Caco-2 (cell line): ENCODE data around the gene MAP3K7CL. TPM values are rescaled to one million over a fixed set of nuclear protein-coding genes. Genes with fewer than 3 reads are reported as not detected.
A peak's percentile ranks its signal among the peaks of the same experiment; 100 is the strongest.

Experiments used
- BruUV-seq: library from RNA; stranded (reverse); fragments of 400-500 nt; replicated peaks from 2 replicates; lab custom pipeline; 2021; lab: Mats Ljungman, UMichigan
- CTCF ChIA-PET: fragments of 300-600 bp; sonication (Branson Sonifier 250); formaldehyde crosslinking; loops from one replicate; lab custom pipeline; 2022; ENCODE audit warnings: antibody characterized with exemption; lab: Charles Lee
- POLR2A ChIA-PET: fragments of 300-600 bp; sonication (Branson Sonifier 250); formaldehyde crosslinking; loops from one replicate; lab custom pipeline; 2022; ENCODE audit warnings: antibody characterized with exemption; lab: Charles Lee
- DNase-seq, 2 experiments: peaks; one replicate each; pipeline versions ENCODE4 v3.0.0 to v3.0.0-alpha.2; 2020 to 2022
- H3K27me3 ChIP-seq: replicated peaks from 2 replicates; pipeline ENCODE4 v1.6.0; 2011; ENCODE audit warnings: low read length; ENCODE audit not compliant: control insufficient read depth, insufficient read depth
- H3K36me3 ChIP-seq: 2 replicates; pipeline ENCODE4 v1.5.1; 2011; ENCODE audit warnings: low read length; ENCODE audit not compliant: control insufficient read depth, insufficient read depth
- H3K4me1 ChIP-seq: fragments of 250-450 bp; sonication (Bioruptor Pico); 2 replicates; pipeline ENCODE4 v1.5.1; 2020; ENCODE audit warnings: mild to moderate bottlenecking
- H3K4me3 ChIP-seq: 2 replicates; pipeline ENCODE4 v1.5.1; 2011; ENCODE audit warnings: low read depth, mild to moderate bottlenecking, control low read depth, low read length
- H3K9me3 ChIP-seq: fragments of 250-450 bp; sonication (Bioruptor Pico); 2 replicates; pipeline ENCODE4 v1.5.1; 2020; ENCODE audit warnings: mild to moderate bottlenecking, moderate library complexity
- H3K27ac Mint-ChIP-seq: one replicate; pipeline ENCODE4 v1.8.0; 2022; ENCODE audit warnings: mixed read lengths; ENCODE audit not compliant: unreplicated experiment
- H3K27me3 Mint-ChIP-seq: one replicate; pipeline ENCODE4 v1.8.0; 2022; ENCODE audit warnings: mixed read lengths; ENCODE audit not compliant: insufficient read depth, unreplicated experiment
- H3K36me3 Mint-ChIP-seq: one replicate; pipeline ENCODE4 v1.8.0; 2022; ENCODE audit warnings: mild to moderate bottlenecking, mixed read lengths; ENCODE audit not compliant: insufficient read depth, unreplicated experiment
- H3K4me1 Mint-ChIP-seq: one replicate; pipeline ENCODE4 v1.8.0; 2022; ENCODE audit warnings: low read depth, mixed read lengths; ENCODE audit not compliant: unreplicated experiment
- H3K4me3 Mint-ChIP-seq: one replicate; pipeline ENCODE4 v1.8.0; 2022; ENCODE audit warnings: mild to moderate bottlenecking, moderate library complexity, mixed read lengths; ENCODE audit not compliant: unreplicated experiment
- H3K9me3 Mint-ChIP-seq: one replicate; pipeline ENCODE4 v1.8.0; 2022; ENCODE audit warnings: mixed read lengths; ENCODE audit not compliant: unreplicated experiment
- CTCF ChIP-seq, 2 experiments: fragments of 200-600 bp in 1 of 2; IDR thresholded peaks; 1 replicate in 1 of 2; 2 replicates in 1 of 2; pipeline versions ENCODE4 v1.5.1 to v1.8.0; 2011 to 2022; ENCODE audit warnings: antibody characterized with exemption in 1 of 2, control low read depth in 1 of 2, inconsistent platforms in 1 of 2, low read depth in 1 of 2, low read length in 1 of 2, mild to moderate bottlenecking in 1 of 2, moderate library complexity in 1 of 2; ENCODE audit not compliant: insufficient read depth in 1 of 2, severe bottlenecking in 1 of 2, unreplicated experiment in 1 of 2
- intact Hi-C: fragments of 100-400 bp; cut with micrococcal nuclease; formaldehyde crosslinking; loops from one replicate; pipeline ENCODE4 v1.10.0; 2022; ENCODE audit not compliant: unreplicated experiment
- total RNA-seq: library from RNA; stranded (reverse); gene quantifications from 2 replicates; pipeline ENCODE4 v1.2.3, GENCODE V29; 2022

MAP3K7CL gene
- total RNA-seq, 1 experiment from 2014 or later, result 8.2 TPM

- no peak for TF ChIP-seq CTCF (IDR thresholded peaks at IDR 0.05; ENCODE audit: insufficient read depth in 1 of 2, low read depth in 1 of 2, low read length in 1 of 2, severe bottlenecking in 1 of 2, unreplicated experiment in 1 of 2)
- Histone ChIP-seq H3K27me3 (no peaks in the 10 kb centered on the region), H3K36me3 (no peaks in the 10 kb centered on the region), H3K4me3 (no peak overlapping the region), H3K9me3 (no peaks in the 10 kb centered on the region; the same call in 1 of the 2 replicates), H3K4me1 (peaks cover 48% of the 10 kb centered on the region)
- H3K9me3 Mint-ChIP-seq, result no peaks in the 10 kb centered on the region
- H3K4me1 Mint-ChIP-seq, result peaks cover 36% of the 10 kb centered on the region
- peak overlapping the region; percentile 65 for H3K4me3 Mint-ChIP-seq
- no peaks in the 10 kb centered on the region for H3K27me3 Mint-ChIP-seq
- intact Hi-C loops, result loop anchor here (1.0 to 2.0 kb wide), 4 partner anchors 17 to 106 kb away; no protein-coding TSS in a partner anchor
- POLR2A ChIA-PET, result interaction anchor here (1.2 to 1.7 kb wide), 2 partner anchors 105 to 118 kb away, joined by 3 to 17 read pairs; partner anchors contain the start of gene BACH1
- H3K27ac Mint-ChIP-seq, result peak overlapping the region; percentile 92
- DNase-seq, result peak in 1 of 2 experiments; percentile 74
- CTCF ChIA-PET, result interaction anchor here (1.0 to 2.1 kb wide), 2 partner anchors 25 to 104 kb away, joined by 4 to 5 read pairs; partner anchors contain the start of gene BACH1
- H3K36me3 Mint-ChIP-seq, result peaks cover 19% of the 10 kb centered on the region
- no TSS peak for BruUV-seq
Measured at GRCh38 chr21:29194342-29194741, 63.9 kb downstream of the MAP3K7CL start.

DNA sequence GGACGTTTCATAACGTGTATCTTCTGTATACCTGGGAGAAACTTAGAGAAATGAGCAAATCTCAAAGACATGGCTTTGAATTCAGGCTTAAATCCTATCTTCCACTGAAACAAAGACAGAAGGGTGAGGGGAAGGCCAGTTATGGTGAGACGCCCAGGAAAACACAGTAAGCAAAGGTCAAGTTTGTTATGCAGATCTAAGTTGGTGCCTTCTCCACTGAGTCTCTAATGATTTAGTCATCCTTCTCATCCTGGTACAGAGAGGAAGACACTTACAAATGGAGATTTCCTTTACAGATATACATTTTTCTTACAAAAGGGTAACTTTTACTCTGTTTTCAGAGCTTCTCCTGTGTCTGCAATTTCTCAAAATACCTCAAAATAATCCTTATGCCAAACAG lies 64.4 kb downstream of the MAP3K7CL start:
- H3K9me3 ChIP-seq, result no peaks in the 10 kb centered on the region; the same call in 1 of the 2 replicates
- H3K4me3 ChIP-seq, result 0 out of 2 replicates have a peak overlapping the region, but pooled peaks have one; percentile 1
- CTCF ChIA-PET, result interaction anchor here (1.0 to 2.1 kb wide), 2 partner anchors 25 to 103 kb away, joined by 4 to 5 read pairs; partner anchors contain the start of gene BACH1
- no peaks in the 10 kb centered on the region for H3K27me3 Mint-ChIP-seq
- TF ChIP-seq CTCF (IDR thresholded peaks at IDR 0.05; ENCODE audit: insufficient read depth in 1 of 2, low read depth in 1 of 2, low read length in 1 of 2, severe bottlenecking in 1 of 2, unreplicated experiment in 1 of 2), result no peak
- peak overlapping the region; percentile 92 for H3K27ac Mint-ChIP-seq
- TSS peak; percentile 81 for BruUV-seq
- H3K9me3 Mint-ChIP-seq, result no peaks in the 10 kb centered on the region
- POLR2A ChIA-PET, result interaction anchor here (1.2 to 1.7 kb wide), 2 partner anchors 104 to 118 kb away, joined by 3 to 17 read pairs; partner anchors contain the start of gene BACH1
- H3K36me3 Mint-ChIP-seq, result peaks cover 19% of the 10 kb centered on the region
- intact Hi-C loops, result loop anchor here (1.0 to 2.0 kb wide), 4 partner anchors 18 to 105 kb away; no protein-coding TSS in a partner anchor
- H3K36me3 ChIP-seq, result no peaks in the 10 kb centered on the region
- peaks cover 36% of the 10 kb centered on the region for H3K4me1 Mint-ChIP-seq
- H3K4me3 Mint-ChIP-seq, result peak overlapping the region; percentile 65
- H3K4me1 ChIP-seq, result peaks cover 49% of the 10 kb centered on the region
- no peak for DNase-seq
- no peaks in the 10 kb centered on the region for H3K27me3 ChIP-seq

GRCh38 chr21:29195981-29196669 lies 65.7 kb downstream of the MAP3K7CL start:
- DNase-seq, result peak; percentile 71 to 74
- Histone ChIP-seq H3K9me3 (no peaks in the 10 kb centered on the region; the same call in 1 of the 2 replicates), H3K27me3 (no peaks in the 10 kb centered on the region), H3K36me3 (no peaks in the 10 kb centered on the region), H3K4me3 (no peak overlapping the region), H3K4me1 (peaks cover 49% of the 10 kb centered on the region)
- peak; percentile 23 to 31 for TF ChIP-seq CTCF (IDR thresholded peaks at IDR 0.05; ENCODE audit: insufficient read depth in 1 of 2, low read depth in 1 of 2, low read length in 1 of 2, severe bottlenecking in 1 of 2, unreplicated experiment in 1 of 2)
- Mint-ChIP-seq H3K36me3 (peaks cover 19% of the 10 kb centered on the region), H3K4me3 (peak overlapping the region; percentile 76), H3K27me3 (no peaks in the 10 kb centered on the region), H3K9me3 (peaks cover 6% of the 10 kb centered on the region), H3K27ac (peak overlapping the region; percentile 92), H3K4me1 (peaks cover 36% of the 10 kb centered on the region)
- ChIA-PET CTCF (interaction anchor here (0.6 to 2.1 kb wide), 3 partner anchors 102 to 186 kb away, joined by 3 to 6 read pairs (median 5); partner anchors contain the start of gene BACH1), POLR2A (interaction anchor here (0.7 kb wide), 1 partner anchor 220 kb away, joined by 3 read pairs; no protein-coding TSS in a partner anchor)
- BruUV-seq, result no TSS peak
- intact Hi-C loops, result loop anchor here (2.0 kb wide), 1 partner anchor 77 kb away; no protein-coding TSS in a partner anchor
